Psoas muscle (tissue), 8 donors: Measurements from ENCODE around the gene WDR53. TPM values are rescaled to one million over a fixed set of nuclear protein-coding genes. Genes with fewer than 3 reads are reported as not detected.
A peak's percentile ranks its signal among the peaks of the same experiment; 100 is the strongest.
"Not testable (repeated sequence)": the region's sequence is repeated elsewhere in the genome, so short reads cannot be mapped to it uniquely, and the experiment has no call there.

Experiments used
- ATAC-seq, 4 donors: fragments of 200-7000 bp; cut with Tn5 transposase; one replicate each; pipeline ENCODE4 v1.9.1; 2020; ENCODE audit warnings: moderate library complexity in 3 of 4, mild to moderate bottlenecking in 2 of 4
- DNase-seq, 2 donors: peaks; one replicate each; pipeline ENCODE4 v3.0.0-alpha.2; 2020
- H3K27ac ChIP-seq: fragments of 200-600 bp; one replicate; pipeline ENCODE4 v1.8.0; 2022
- H3K27me3 ChIP-seq, 3 donors: fragments of 200-600 bp in 1 of 3; one replicate each; pipeline versions ENCODE4 v1.6.1 to v1.8.0; 2013 to 2022; ENCODE audit warnings: low read length in 2 of 3, mild to moderate bottlenecking in 2 of 3, moderate library complexity in 1 of 3; ENCODE audit not compliant: insufficient read depth in 3 of 3
- H3K36me3 ChIP-seq, 2 donors: fragments of 200-600 bp in 1 of 2; one replicate each; pipeline versions ENCODE4 v1.6.1 to v1.8.0; 2013 to 2022; ENCODE audit warnings: low read depth in 1 of 2, mild to moderate bottlenecking in 1 of 2, moderate library complexity in 1 of 2; ENCODE audit not compliant: insufficient read depth in 1 of 2
- H3K4me1 ChIP-seq: fragments of 200-600 bp; one replicate; pipeline ENCODE4 v1.8.0; 2022
- H3K4me3 ChIP-seq: fragments of 200-600 bp; one replicate; pipeline ENCODE4 v1.8.0; 2022; ENCODE audit warnings: mild to moderate bottlenecking
- H3K9me3 ChIP-seq: fragments of 200-600 bp; one replicate; pipeline ENCODE4 v1.8.0; 2022
- WGBS, 3 donors: extraction: QIAGEN DNeasy Blood & Tissue Kit; methylation state at CpG; one replicate each; pipeline versions ENCODE4 v1.1.6 to v1.1.7; 2013; 5-methylcytosine and 5-hydroxymethylcytosine counted together
- intact Hi-C, 2 donors: fragments of 100-400 bp; cut with DNase I; formaldehyde crosslinking; loops; one replicate each; pipeline versions ENCODE4 v1.11.0 to v1.14.2; 2022
- polyA plus RNA-seq, 3 donors: library from polyadenylated mRNA; stranded (reverse); fragments of 200-250 nt; gene quantifications; one replicate each; pipeline ENCODE4 v1.2.3, GENCODE V29; 2013
- total RNA-seq, 4 donors: library from RNA; stranded (reverse); fragmentation: NEBNext Ultra II Directional in 2 of 4; extraction: Animal tissue kit (Norgen Biotek cat#: 25700) in 2 of 4; gene quantifications; one replicate each; pipeline versions ENCODE4 v1.2.1 to v1.2.4, GENCODE V29; 2021 to 2023
- TF ChIP-seq, protein P1 (sequence below): fragments of 200-600 bp; IDR thresholded peaks from one replicate; pipeline ENCODE4 v1.8.0; 2022; ENCODE audit warnings: antibody characterized with exemption
- donor health status: healthy with polysubstance abuse.
- donor health status: DM: no; HTN: no; CAD: no; lungs with moderate emphysema.
- donor health status: Bipolar disorder and iron deficiency.
- donor health status: healthy.
- donor health status: DM: yes; HTN: yes; CAD: no.
- donor health status: DM: no; HTN: no; CAD: no.
- donor health status: DM: no; HTN: no; CAD: no.
- donor health status: DM: yes; HTN: yes; CAD: no.

The WDR53 gene
- total and polyA plus RNA-seq, 7 donors: 4.4 to 18.9 (median 10.5) TPM

DNA sequence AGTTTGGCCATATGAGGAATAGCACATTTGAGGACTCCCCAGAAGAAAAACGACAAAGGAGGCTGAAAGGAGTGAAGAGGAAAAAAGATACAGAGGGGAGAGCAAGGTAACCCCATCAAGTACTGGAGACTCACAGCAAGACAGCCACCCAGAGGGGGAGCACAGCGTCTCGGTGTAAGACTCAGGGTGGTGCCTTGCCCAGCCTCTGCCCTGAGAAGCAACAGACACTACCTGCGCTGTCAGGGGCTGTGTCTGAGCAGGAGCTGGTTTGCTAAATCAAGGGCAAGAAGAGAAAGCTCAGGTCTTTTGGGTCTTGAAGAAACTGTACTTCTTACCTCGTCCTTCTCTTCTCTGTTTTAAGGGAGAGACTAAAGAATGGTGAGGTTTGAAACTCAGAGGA is 28.0 kb upstream of the WDR53 start:
- intact Hi-C loops: no loop called here
- H3K9me3 ChIP-seq: no peaks in the 10 kb centered on the region
- H3K4me1 ChIP-seq: no peaks in the 10 kb centered on the region
- H3K36me3 ChIP-seq: no peaks in the 10 kb centered on the region
- ATAC-seq (no peak), DNase-seq (no peak)
- WGBS, 3 donors: 47 to 53% (median 50%) methylated on average over 5 of the region's 5 CpGs
- H3K4me3 ChIP-seq: no peak overlapping the region
- no peak overlapping the region for H3K27ac ChIP-seq
- TF ChIP-seq, protein P1, sequence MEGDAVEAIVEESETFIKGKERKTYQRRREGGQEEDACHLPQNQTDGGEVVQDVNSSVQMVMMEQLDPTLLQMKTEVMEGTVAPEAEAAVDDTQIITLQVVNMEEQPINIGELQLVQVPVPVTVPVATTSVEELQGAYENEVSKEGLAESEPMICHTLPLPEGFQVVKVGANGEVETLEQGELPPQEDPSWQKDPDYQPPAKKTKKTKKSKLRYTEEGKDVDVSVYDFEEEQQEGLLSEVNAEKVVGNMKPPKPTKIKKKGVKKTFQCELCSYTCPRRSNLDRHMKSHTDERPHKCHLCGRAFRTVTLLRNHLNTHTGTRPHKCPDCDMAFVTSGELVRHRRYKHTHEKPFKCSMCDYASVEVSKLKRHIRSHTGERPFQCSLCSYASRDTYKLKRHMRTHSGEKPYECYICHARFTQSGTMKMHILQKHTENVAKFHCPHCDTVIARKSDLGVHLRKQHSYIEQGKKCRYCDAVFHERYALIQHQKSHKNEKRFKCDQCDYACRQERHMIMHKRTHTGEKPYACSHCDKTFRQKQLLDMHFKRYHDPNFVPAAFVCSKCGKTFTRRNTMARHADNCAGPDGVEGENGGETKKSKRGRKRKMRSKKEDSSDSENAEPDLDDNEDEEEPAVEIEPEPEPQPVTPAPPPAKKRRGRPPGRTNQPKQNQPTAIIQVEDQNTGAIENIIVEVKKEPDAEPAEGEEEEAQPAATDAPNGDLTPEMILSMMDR: no peak
- no peaks in the 10 kb centered on the region for H3K27me3 ChIP-seq

DNA sequence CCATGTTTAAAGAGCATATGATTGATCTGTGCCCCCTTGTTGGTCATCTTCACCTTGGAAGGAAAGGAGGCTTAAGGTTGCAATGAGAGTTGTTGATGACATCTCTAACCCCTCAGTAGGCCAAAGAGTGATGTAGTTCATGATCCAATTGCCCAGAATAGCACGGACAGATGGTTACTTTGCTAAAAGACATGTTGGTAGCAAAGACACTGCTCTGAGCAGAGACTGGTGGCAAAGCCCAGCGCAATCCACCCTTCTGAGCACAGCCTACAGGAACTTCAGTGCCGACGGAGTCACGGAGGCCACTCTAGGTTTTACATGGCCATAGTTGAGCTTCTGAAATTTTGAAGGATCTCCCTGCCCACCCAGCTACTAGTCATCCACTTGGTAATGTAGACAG is 21.9 kb upstream of the WDR53 start:
- DNase-seq: no peak
- H3K27ac ChIP-seq: no peak overlapping the region
- H3K9me3 ChIP-seq: no peaks in the 10 kb centered on the region
- peaks cover 0 to 15% of the 10 kb centered on the region in 2 donors for H3K36me3 ChIP-seq
- H3K4me1 ChIP-seq: peaks cover 7% of the 10 kb centered on the region
- intact Hi-C loops: no loop called here
- 49 to 91% (median 89%) methylated on average over 5 of the region's 5 CpGs for WGBS, 3 donors
- TF ChIP-seq, protein P1: no peak
- H3K4me3 ChIP-seq: no peak overlapping the region
- peak in 2 of 4 donors; percentile 95 to 97 for ATAC-seq
- H3K27me3 ChIP-seq: no peaks in the 10 kb centered on the region

DNA sequence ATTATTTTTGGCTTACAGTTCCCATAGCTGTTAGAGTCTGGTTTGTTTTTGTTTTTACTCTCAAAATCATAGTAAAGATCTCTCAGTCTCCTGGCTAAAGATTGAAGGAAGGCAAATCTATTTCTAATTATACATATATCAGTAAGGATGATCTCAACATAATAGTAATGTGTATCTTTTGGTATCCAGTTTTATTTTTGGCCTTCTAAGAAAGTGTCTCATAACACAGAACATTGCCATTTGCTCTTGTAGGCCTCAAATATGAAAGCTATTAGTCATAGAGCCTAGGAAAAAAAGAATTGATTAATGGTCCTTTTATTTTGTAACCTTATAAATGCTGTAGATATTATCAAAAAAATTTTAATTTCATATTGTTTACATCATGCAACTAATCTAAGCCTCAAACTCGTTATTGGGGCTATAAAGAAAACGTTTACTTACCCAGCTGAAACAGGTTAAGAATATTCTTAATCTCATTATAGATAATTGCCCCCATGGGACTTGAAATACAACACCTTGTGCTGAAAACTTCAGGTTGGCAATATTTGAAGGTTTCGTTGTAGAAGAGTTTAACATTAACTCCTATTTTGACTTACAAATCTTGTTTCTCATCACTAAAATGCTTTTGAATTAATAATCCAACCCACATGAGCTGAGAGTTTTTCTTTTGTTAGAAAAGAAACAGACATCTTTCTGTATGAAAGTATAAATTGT is 16.8 kb upstream of the WDR53 start:
- DNase-seq (no peak), ATAC-seq (peak in 3 of 4 donors; percentile 39 to 56 (median 51))
- no peak overlapping the region for H3K4me3 ChIP-seq
- intact Hi-C loops: no loop called here
- peaks cover 5 to 60% of the 10 kb centered on the region in 2 donors for H3K36me3 ChIP-seq
- no peaks in the 10 kb centered on the region for H3K27me3 ChIP-seq
- H3K4me1 ChIP-seq: peaks cover 13% of the 10 kb centered on the region
- no peaks in the 10 kb centered on the region for H3K9me3 ChIP-seq
- TF ChIP-seq, protein P1: no peak
- H3K27ac ChIP-seq: no peak overlapping the region
- 45 to 60% (median 45%) methylated on average over 3 of the region's 3 CpGs for WGBS, 3 donors

DNA sequence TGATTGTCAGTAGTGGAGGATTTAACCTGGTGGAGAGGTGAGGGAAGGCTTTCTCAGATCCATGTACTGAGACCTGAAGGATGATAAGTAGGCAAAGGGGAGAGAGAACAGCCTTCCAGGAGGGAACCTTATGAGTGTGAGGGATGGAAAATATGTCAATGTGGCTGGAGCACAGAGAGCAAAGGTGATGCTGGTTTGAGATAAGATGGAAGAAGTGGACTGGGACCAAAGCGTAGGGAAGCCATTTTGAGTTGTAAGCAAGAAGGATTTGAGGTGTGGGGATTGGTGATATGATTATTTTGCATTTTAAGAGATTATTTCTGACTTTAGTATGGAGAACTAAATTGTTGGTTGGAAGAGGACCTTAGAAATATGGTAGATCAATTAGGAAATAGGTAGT is 4.0 kb upstream of the WDR53 start:
- H3K4me1 ChIP-seq: peaks cover 27% of the 10 kb centered on the region

DNA sequence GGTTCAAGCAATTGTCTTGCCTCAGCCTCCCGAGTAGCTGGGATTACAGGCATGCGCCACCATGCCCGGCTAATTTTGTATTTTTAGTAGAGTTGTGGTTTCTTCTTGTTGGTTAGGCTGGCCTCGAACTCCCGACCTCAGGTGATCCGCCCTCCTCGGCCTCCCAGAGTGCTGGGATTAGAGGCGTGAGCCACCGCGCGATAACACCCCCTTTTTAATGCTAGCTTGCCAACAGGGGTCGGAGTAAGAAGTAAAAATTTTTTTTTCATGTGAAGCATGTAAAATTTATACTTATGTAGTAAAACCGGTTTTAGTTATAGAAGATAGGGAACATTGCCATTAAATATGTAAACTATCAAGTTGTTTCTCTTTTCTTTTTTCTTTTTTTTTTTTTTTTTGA is 2.0 kb upstream of the WDR53 start:
- Histone ChIP-seq H3K36me3 (peaks cover 0 to 16% of the 10 kb centered on the region in 2 donors), H3K4me1 (peaks cover 31% of the 10 kb centered on the region)
- H3K4me3 ChIP-seq, DNase-seq, H3K27ac ChIP-seq, intact Hi-C loops, H3K27me3 ChIP-seq, ATAC-seq, H3K9me3 ChIP-seq: not testable (repeated sequence)
- WGBS, 3 donors: 92 to 94% (median 93%) methylated on average over 13 of the region's 13 CpGs

More for the DNA sequence above, 4.0 kb upstream of the WDR53 start:
- intact Hi-C loops: no loop called here
- TF ChIP-seq, protein P1: no peak
- Histone ChIP-seq H3K36me3 (peaks cover 0 to 5% of the 10 kb centered on the region in 2 donors), H3K9me3 (no peaks in the 10 kb centered on the region), H3K27me3 (no peaks in the 10 kb centered on the region), H3K4me3 (no peak overlapping the region), H3K27ac (no peak overlapping the region)
- ATAC-seq: no peak
- 2 to 96% (median 41%) methylated on average over 1 of the region's 1 CpG for WGBS, 3 donors
- DNase-seq: no peak
